GM23338 (cell line): ENCODE data around the gene ZNF281. TPM values are rescaled to one million over a fixed set of nuclear protein-coding genes. Genes with fewer than 3 reads are reported as not detected.

Experiments
- ATAC-seq: fragments of 200-7000 bp; cut with Tn5 transposase; 3 replicates; pipeline ENCODE4 v1.9.1; 2020
- DNase-seq: peaks from one replicate; pipeline ENCODE4 v3.0.0-alpha.2; 2015; ENCODE audit warnings: low spot score
- H2AFZ ChIP-seq: fragments of 200-600 bp; sonication (generic); 2 replicates; pipeline ENCODE4 v1.8.0; 2016; ENCODE audit warnings: antibody characterized with exemption, mild to moderate bottlenecking, moderate library complexity
- H3F3A ChIP-seq: fragments of 200-600 bp; sonication (generic); replicated peaks from 2 replicates; pipeline ENCODE4 v1.8.0; 2017; ENCODE audit warnings: antibody characterized with exemption, mixed run types, low read depth
- H3K27ac ChIP-seq: fragments of 200-600 bp; sonication (generic); 2 replicates; pipeline ENCODE4 v1.6.1; 2016; ENCODE audit warnings: low read depth
- H3K27me3 ChIP-seq: fragments of 200-600 bp; sonication (generic); 2 replicates; pipeline ENCODE4 v1.8.0; 2016; ENCODE audit warnings: mild to moderate bottlenecking, mixed run types, moderate library complexity; ENCODE audit not compliant: insufficient read depth
- H3K36me3 ChIP-seq: fragments of 200-600 bp; sonication (generic); 2 replicates; pipeline ENCODE4 v1.8.0; 2016; ENCODE audit warnings: mild to moderate bottlenecking; ENCODE audit not compliant: insufficient read depth
- H3K4me1 ChIP-seq: fragments of 200-600 bp; sonication (generic); 2 replicates; pipeline ENCODE4 v1.8.0; 2016; ENCODE audit warnings: mild to moderate bottlenecking, moderate library complexity; ENCODE audit not compliant: insufficient read depth
- H3K4me2 ChIP-seq: fragments of 200-600 bp; sonication (generic); 2 replicates; pipeline ENCODE4 v1.7.1; 2017; ENCODE audit warnings: mixed run types
- H3K4me3 ChIP-seq: fragments of 200-600 bp; sonication (generic); 2 replicates; pipeline ENCODE4 v1.6.1; 2016; ENCODE audit warnings: mixed run types
- H3K79me2 ChIP-seq: fragments of 200-600 bp; sonication (generic); replicated peaks from 2 replicates; pipeline ENCODE4 v1.8.0; 2017; ENCODE audit warnings: mild to moderate bottlenecking; ENCODE audit not compliant: insufficient read depth
- H3K9me2 ChIP-seq: fragments of 200-600 bp; sonication (generic); 2 replicates; pipeline ENCODE4 v1.8.0; 2017; ENCODE audit not compliant: insufficient read depth
- H4K20me1 ChIP-seq: fragments of 200-600 bp; sonication (generic); replicated peaks from 2 replicates; pipeline ENCODE4 v1.8.0; 2017; ENCODE audit warnings: mild to moderate bottlenecking; ENCODE audit not compliant: insufficient read depth
- H3K27ac Mint-ChIP-seq: 2 replicates; pipeline ENCODE4 v1.8.0; 2020; ENCODE audit warnings: inconsistent platforms, mild to moderate bottlenecking, moderate library complexity, mixed read lengths
- H3K27me3 Mint-ChIP-seq: 3 replicates; pipeline ENCODE4 v1.8.0; 2022; ENCODE audit warnings: low read depth, mild to moderate bottlenecking, moderate library complexity, mixed read lengths, inconsistent platforms; ENCODE audit not compliant: insufficient read depth, poor library complexity
- H3K36me3 Mint-ChIP-seq: 3 replicates; pipeline ENCODE4 v1.8.0; 2021; ENCODE audit warnings: low read depth, mild to moderate bottlenecking, inconsistent platforms, moderate library complexity, mixed read lengths
- H3K4me1 Mint-ChIP-seq: 3 replicates; pipeline ENCODE4 v1.8.0; 2020; ENCODE audit warnings: mild to moderate bottlenecking, inconsistent platforms, mixed read lengths
- H3K4me3 Mint-ChIP-seq: 3 replicates; pipeline ENCODE4 v1.8.0; 2021; ENCODE audit warnings: moderate library complexity, mild to moderate bottlenecking, inconsistent platforms, mixed read lengths
- H3K9me3 Mint-ChIP-seq: 3 replicates; pipeline ENCODE4 v1.8.0; 2020; ENCODE audit warnings: moderate library complexity, mild to moderate bottlenecking, inconsistent platforms, mixed read lengths
- EZH2 ChIP-seq: fragments of 200-600 bp; sonication (generic); IDR thresholded peaks from one replicate; pipeline ENCODE4 v1.8.0; 2017; ENCODE audit warnings: antibody characterized with exemption, mild to moderate bottlenecking, low read depth; ENCODE audit not compliant: unreplicated experiment
- JUNB ChIP-seq: IDR thresholded peaks from one replicate; pipeline ENCODE4 v1.6.1; 2016; ENCODE audit warnings: antibody characterized with exemption; ENCODE audit not compliant: unreplicated experiment
- NANOG ChIP-seq: IDR thresholded peaks from 2 replicates; pipeline ENCODE4 v1.6.1; 2016; ENCODE audit warnings: antibody characterized with exemption, borderline replicate concordance
- ZNF114 ChIP-seq: fragments of 250-450 bp; sonication (Bioruptor Pico); IDR thresholded peaks from 2 replicates; pipeline ENCODE4 v1.5.0; 2020; ENCODE audit warnings: mild to moderate bottlenecking, moderate library complexity
- polyA plus RNA-seq: library from polyadenylated mRNA; unstranded; fragments of >200 nt; fragmentation: Nextera tagmentation; extraction: Ambion mirVana; gene quantifications from 2 replicates; pipeline ENCODE4 v1.2.1, GENCODE V29; 2016
- total RNA-seq: library from RNA; depleted of rRNA; stranded (reverse); fragments of >200 nt; shearing (Covaris generic); gene quantifications from 2 replicates; pipeline ENCODE4 v1.2.3, GENCODE V29; 2014
- TF ChIP-seq, protein P1 (sequence below): IDR thresholded peaks from 2 replicates; pipeline ENCODE4 v1.6.1; 2016; ENCODE audit warnings: antibody characterized with exemption

The ZNF281 gene
- total and polyA plus RNA-seq, 2 experiments from 2014 or later, result 62.1 to 79.3 TPM

DNA sequence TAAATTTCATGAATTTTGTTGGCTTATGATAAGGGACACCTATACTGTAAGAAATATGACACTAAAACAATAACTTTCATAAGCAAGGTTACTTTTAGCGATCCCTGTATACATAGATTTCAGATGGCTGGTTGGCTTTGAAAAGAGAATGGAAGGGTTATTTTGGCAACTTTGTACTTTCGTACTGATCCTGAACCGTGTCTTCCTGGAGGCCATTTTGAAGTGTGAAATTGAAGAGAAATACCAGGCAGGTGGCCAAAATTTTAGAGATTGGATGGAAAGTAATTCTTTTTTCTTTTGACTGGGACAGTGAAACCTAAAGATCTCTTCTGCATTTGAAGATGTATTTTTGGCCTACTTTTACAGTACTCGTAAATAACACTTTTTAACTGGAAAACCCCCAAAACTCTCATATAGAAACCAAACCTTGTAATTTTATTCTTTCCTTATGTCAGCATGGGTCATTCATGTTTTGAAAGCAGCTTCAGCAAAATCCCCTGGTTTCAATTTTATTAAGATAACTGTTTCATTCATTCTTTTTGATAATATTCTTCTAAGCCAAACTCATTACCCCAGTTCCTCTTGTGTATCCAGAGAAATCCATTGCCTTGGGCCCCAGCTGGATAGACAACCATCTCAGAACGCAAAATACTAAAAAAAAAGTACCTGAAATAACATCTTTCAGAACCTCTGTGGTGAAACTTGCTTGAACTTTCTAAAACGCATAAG, 38.4 kb upstream of the ZNF281 start (continued):
- TF ChIP-seq, protein P1, sequence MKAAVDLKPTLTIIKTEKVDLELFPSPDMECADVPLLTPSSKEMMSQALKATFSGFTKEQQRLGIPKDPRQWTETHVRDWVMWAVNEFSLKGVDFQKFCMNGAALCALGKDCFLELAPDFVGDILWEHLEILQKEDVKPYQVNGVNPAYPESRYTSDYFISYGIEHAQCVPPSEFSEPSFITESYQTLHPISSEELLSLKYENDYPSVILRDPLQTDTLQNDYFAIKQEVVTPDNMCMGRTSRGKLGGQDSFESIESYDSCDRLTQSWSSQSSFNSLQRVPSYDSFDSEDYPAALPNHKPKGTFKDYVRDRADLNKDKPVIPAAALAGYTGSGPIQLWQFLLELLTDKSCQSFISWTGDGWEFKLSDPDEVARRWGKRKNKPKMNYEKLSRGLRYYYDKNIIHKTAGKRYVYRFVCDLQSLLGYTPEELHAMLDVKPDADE, result no peak
- no peak for TF ChIP-seq JUNB

DNA sequence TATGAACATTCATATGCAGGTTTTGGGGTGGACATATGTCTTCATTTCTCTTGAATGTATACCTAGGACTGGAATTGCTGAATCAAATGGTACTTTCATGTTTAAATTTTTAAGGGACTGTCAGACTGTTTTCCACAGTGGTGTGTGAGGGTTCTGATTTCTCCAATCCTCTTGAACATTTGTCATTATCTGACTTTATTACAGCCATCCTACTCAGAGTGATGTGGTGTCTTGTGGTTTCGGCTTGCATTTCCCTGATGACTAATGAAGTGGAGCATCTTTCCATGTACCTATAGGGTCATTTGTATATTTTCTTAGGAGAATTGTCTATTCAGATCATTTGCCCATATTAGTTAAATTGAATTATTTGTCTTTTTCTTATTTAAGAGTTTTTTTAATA, 35.4 kb upstream of the ZNF281 start:
- Histone ChIP-seq H3K79me2 (no peaks in the 10 kb centered on the region), H2AFZ (no peak overlapping the region), H3K9me2 (no peaks in the 10 kb centered on the region), H3F3A (peaks cover 6% of the 10 kb centered on the region; the same call in 1 of the 2 replicates), H3K4me1 (peaks cover 4% of the 10 kb centered on the region; the same call in 1 of the 2 replicates), H4K20me1 (no peaks in the 10 kb centered on the region; the same call in 1 of the 2 replicates), H3K4me2 (no peak overlapping the region), H3K4me3 (no peak overlapping the region), H3K36me3 (peaks cover 7% of the 10 kb centered on the region; the same call in 1 of the 2 replicates), H3K27me3 (no peaks in the 10 kb centered on the region), H3K27ac (no peak overlapping the region; the same call in 1 of the 2 replicates)
- H3K27ac Mint-ChIP-seq, result no peak overlapping the region
- TF ChIP-seq, protein P1, result no peak
- TF ChIP-seq EZH2, result no peak
- H3K9me3 Mint-ChIP-seq, result no peaks in the 10 kb centered on the region
- H3K4me1 Mint-ChIP-seq, result peaks cover 6% of the 10 kb centered on the region; the same call in 1 of the 3 replicates
- no peaks in the 10 kb centered on the region for H3K27me3 Mint-ChIP-seq
- DNase-seq (no peak), ATAC-seq (no peak)
- H3K4me3 Mint-ChIP-seq, result no peak overlapping the region
- H3K36me3 Mint-ChIP-seq, result peaks cover 42% of the 10 kb centered on the region

DNA sequence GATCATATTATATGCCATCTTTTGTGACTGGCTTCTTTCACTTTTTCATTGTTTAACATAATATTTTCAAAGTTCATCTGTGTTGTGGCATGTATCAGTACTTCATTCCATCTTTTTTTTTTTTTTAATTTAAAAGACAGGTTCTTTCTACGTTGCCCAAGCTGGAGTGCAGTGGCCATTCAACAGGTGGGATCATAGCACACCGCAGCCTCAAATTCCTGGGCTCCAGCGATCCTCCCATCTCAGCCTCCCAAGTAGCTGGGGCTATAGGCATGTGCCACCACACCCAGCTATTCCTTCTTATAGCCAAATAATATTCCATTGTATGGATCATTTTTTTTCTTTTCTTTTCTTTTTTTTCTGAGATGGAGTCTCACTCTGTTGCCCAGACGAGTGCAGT, 34.6 kb upstream of the ZNF281 start:
- Histone ChIP-seq H3K27me3 (no peaks in the 10 kb centered on the region), H3K79me2 (no peaks in the 10 kb centered on the region), H3K4me3 (no peak overlapping the region), H4K20me1 (no peaks in the 10 kb centered on the region; the same call in 1 of the 2 replicates), H3K4me1 (peaks cover 11% of the 10 kb centered on the region; the same call in 1 of the 2 replicates), H3F3A (peaks cover 6% of the 10 kb centered on the region; the same call in 1 of the 2 replicates), H2AFZ (no peak overlapping the region), H3K36me3 (no peaks in the 10 kb centered on the region), H3K27ac (no peak overlapping the region), H3K4me2 (no peak overlapping the region), H3K9me2 (no peaks in the 10 kb centered on the region)
- H3K9me3 Mint-ChIP-seq, result no peaks in the 10 kb centered on the region
- H3K27ac Mint-ChIP-seq, result no peak overlapping the region
- DNase-seq (no peak), ATAC-seq (no peak)
- H3K27me3 Mint-ChIP-seq, result peaks cover 2% of the 10 kb centered on the region
- peaks cover 41% of the 10 kb centered on the region for H3K36me3 Mint-ChIP-seq
- TF ChIP-seq ZNF114 (CRISPR knock-in tag) (no peak), NANOG (no peak)
- peaks cover 13% of the 10 kb centered on the region for H3K4me1 Mint-ChIP-seq
- H3K4me3 Mint-ChIP-seq, result no peak overlapping the region
